Measurements from ENCODE around the gene FAM24A.
"Not testable (repeated sequence)": the region's sequence is repeated elsewhere in the genome, so short reads cannot be mapped to it uniquely, and the experiment has no call there.

- not testable (repeated sequence) for TF ChIP-seq EZH2phosphoT487 (IDR thresholded peaks at IDR 0.05; ENCODE audit: borderline replicate concordance, low read length); CTCF (conservative IDR thresholded peaks at IDR 0.05; ENCODE audit: low read depth, low read length)
Observed at GRCh38 chr10:122871947-122872346, 38.5 kb upstream of the FAM24A start.
